ENCODE data around the gene XRCC5. TPM values are rescaled to one million over a fixed set of nuclear protein-coding genes. Genes with fewer than 3 reads are reported as not detected.

The XRCC5 gene
- total RNA-seq, 1 experiment from 2014 or later, result 322 TPM

DNA sequence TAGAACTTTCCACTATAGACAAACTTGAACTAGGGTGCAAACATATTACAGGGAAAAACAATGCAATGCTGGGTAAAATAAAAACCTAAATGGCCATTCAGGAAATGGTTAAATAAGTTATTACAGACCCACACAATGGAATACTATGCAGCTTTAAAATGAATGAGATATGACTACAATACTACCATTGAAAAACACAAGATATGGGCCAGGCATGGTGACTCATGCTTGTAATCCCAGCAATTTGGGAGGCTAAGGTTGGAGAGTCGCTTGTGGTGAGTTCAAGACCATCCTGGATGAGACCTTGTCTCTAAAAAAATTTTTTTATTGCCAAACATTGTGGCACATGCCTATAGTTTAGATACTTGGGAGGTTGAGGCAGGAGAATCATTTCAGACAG, 34.4 kb upstream of the XRCC5 start:
- no peaks in the 10 kb centered on the region for H3K9me3 ChIP-seq (ENCODE audit: control insufficient read depth, insufficient read depth, low read depth, low read length)
- no peak overlapping the region for H3K4me3 ChIP-seq (ENCODE audit: low read depth in 2 of 2, low read length in 2 of 2)
- BruUV-seq (replicated peaks), result no TSS peak
- TF ChIP-seq TCF7L2 (IDR thresholded peaks at IDR 0.05; ENCODE audit: low read depth, low read length) (no peak), POLR2AphosphoS5 (IDR thresholded peaks at IDR 0.05; ENCODE audit: low read depth, low read length) (no peak)
- H3K27me3 ChIP-seq (ENCODE audit: control insufficient read depth, insufficient read depth, low read length), result no peaks in the 10 kb centered on the region
- H3K36me3 ChIP-seq (ENCODE audit: control insufficient read depth, insufficient read depth, low read length), result no peaks in the 10 kb centered on the region
- POLR2A ChIA-PET, result interaction anchor here (0.6 kb wide), 1 partner anchor 23 kb away, joined by 13 read pairs; no protein-coding TSS in a partner anchor
- CTCF ChIA-PET, result no interaction called here
- no peak overlapping the region for H3K27ac ChIP-seq (ENCODE audit: low read length)
- in situ Hi-C loops (cut with HindIII; ENCODE audit: low pct_unique_long_range_greater_than_20kb, low sequenced_read_pairs), result no loop called here
- DNase-seq (ENCODE audit: low read depth, low spot score), result no peak
- no peak for ATAC-seq
- intact Hi-C loops (cut with micrococcal nuclease; ENCODE audit: unreplicated experiment), result no loop called here
- no peaks in the 10 kb centered on the region for H3K4me1 ChIP-seq (ENCODE audit: control insufficient read depth, insufficient read depth, low read length)

DNA sequence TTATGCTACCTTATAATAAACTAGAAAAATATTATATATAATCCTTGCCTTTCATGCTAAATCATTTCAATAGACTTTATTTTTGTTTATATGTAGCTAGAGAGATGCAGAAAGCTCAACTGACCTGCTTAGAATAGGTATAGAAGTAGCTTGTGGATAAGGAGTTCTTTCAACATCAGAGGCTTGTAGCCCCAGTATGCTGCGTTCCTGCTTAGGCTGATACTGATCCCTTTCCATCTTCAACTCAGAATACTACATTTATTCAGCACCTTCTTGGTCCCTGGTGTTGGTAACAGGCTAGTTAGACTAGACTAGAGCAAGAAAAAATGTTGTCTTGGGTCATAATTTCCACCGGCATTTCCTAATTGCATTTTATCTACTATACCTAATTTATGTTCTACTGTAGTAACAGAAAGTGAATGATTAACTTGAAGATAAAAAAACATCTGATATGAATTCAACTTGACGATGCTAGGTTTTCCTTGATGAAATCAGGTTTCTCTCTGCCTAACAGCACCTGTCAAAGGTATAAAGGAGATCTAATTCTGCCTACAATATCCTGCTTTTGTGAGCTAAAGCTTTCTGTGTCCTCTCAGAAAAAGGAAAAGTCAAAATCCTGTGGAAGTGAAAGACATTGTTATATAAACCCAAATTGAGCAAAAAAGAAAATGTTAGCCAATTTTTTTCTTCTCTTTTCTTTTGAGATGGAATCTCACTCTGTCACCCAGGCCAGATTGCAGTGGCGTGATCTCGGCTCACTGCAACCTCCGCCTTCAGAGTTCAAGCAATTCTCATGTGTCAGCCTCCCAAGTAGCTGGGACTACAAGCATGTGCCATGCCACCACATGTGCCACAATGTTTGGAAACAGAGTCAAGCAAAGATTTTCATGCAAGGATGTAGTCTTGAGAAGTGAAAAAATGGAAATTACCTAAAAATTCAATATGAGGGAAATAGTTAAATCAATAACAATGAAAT, 33.4 kb upstream of the XRCC5 start:
- H3K27me3 ChIP-seq (ENCODE audit: control insufficient read depth, insufficient read depth, low read length), result no peaks in the 10 kb centered on the region
- no peak overlapping the region for H3K27ac ChIP-seq (ENCODE audit: low read length)
- intact Hi-C loops (cut with micrococcal nuclease; ENCODE audit: unreplicated experiment) (no loop called here), in situ Hi-C loops (cut with HindIII; ENCODE audit: low pct_unique_long_range_greater_than_20kb, low sequenced_read_pairs) (no loop called here)
- no TSS peak for BruUV-seq (replicated peaks)
- DNase-seq (ENCODE audit: low read depth, low spot score) (no peak), ATAC-seq (no peak)
- TF ChIP-seq POLR2AphosphoS5 (IDR thresholded peaks at IDR 0.05; ENCODE audit: low read depth, low read length) (no peak), SIN3A (IDR thresholded peaks at IDR 0.05; ENCODE audit: borderline replicate concordance, insufficient read depth, low read depth, low read length) (no peak), TCF7L2 (IDR thresholded peaks at IDR 0.05; ENCODE audit: low read depth, low read length) (no peak)
- TF ChIP-seq, protein P1, sequence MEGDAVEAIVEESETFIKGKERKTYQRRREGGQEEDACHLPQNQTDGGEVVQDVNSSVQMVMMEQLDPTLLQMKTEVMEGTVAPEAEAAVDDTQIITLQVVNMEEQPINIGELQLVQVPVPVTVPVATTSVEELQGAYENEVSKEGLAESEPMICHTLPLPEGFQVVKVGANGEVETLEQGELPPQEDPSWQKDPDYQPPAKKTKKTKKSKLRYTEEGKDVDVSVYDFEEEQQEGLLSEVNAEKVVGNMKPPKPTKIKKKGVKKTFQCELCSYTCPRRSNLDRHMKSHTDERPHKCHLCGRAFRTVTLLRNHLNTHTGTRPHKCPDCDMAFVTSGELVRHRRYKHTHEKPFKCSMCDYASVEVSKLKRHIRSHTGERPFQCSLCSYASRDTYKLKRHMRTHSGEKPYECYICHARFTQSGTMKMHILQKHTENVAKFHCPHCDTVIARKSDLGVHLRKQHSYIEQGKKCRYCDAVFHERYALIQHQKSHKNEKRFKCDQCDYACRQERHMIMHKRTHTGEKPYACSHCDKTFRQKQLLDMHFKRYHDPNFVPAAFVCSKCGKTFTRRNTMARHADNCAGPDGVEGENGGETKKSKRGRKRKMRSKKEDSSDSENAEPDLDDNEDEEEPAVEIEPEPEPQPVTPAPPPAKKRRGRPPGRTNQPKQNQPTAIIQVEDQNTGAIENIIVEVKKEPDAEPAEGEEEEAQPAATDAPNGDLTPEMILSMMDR (IDR thresholded peaks at IDR 0.05), result no peak
- TF ChIP-seq, protein P2, sequence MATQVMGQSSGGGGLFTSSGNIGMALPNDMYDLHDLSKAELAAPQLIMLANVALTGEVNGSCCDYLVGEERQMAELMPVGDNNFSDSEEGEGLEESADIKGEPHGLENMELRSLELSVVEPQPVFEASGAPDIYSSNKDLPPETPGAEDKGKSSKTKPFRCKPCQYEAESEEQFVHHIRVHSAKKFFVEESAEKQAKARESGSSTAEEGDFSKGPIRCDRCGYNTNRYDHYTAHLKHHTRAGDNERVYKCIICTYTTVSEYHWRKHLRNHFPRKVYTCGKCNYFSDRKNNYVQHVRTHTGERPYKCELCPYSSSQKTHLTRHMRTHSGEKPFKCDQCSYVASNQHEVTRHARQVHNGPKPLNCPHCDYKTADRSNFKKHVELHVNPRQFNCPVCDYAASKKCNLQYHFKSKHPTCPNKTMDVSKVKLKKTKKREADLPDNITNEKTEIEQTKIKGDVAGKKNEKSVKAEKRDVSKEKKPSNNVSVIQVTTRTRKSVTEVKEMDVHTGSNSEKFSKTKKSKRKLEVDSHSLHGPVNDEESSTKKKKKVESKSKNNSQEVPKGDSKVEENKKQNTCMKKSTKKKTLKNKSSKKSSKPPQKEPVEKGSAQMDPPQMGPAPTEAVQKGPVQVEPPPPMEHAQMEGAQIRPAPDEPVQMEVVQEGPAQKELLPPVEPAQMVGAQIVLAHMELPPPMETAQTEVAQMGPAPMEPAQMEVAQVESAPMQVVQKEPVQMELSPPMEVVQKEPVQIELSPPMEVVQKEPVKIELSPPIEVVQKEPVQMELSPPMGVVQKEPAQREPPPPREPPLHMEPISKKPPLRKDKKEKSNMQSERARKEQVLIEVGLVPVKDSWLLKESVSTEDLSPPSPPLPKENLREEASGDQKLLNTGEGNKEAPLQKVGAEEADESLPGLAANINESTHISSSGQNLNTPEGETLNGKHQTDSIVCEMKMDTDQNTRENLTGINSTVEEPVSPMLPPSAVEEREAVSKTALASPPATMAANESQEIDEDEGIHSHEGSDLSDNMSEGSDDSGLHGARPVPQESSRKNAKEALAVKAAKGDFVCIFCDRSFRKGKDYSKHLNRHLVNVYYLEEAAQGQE (IDR thresholded peaks at IDR 0.05; ENCODE audit: insufficient read depth in 1 of 2, low read depth in 2 of 2, low read length in 1 of 2), result no peak
- no peak overlapping the region for H3K4me3 ChIP-seq (ENCODE audit: low read depth in 2 of 2, low read length in 2 of 2)
- POLR2A ChIA-PET, result interaction anchor here (0.6 kb wide), 1 partner anchor 24 kb away, joined by 13 read pairs; no protein-coding TSS in a partner anchor
- CTCF ChIA-PET, result no interaction called here
- H3K36me3 ChIP-seq (ENCODE audit: control insufficient read depth, insufficient read depth, low read length), result no peaks in the 10 kb centered on the region
- 0 out of 2 replicates have a peak, but pooled peaks cover 3% of the 10 kb centered on the region for H3K4me1 ChIP-seq (ENCODE audit: control insufficient read depth, insufficient read depth, low read length)
- no peaks in the 10 kb centered on the region for H3K9me3 ChIP-seq (ENCODE audit: control insufficient read depth, insufficient read depth, low read depth, low read length)

DNA sequence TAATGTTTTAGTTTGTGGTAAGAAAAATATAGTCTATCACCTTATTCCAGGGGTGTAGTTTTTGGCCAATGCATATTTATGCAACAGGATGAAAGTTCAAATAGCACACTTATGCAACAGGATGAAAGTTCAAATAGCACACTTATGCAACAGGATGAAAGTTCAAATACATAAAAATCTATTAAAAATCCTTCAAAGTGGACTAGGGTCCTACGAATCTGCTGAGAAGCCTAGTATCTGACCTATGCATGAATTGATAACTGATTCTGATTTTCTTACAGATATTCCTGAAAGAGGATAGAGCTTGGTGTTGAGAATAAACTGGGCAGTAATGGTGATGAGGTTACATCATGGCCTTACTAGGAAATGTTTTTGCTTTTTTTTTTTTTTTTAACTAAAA, 30.4 kb upstream of the XRCC5 start:
- POLR2A ChIA-PET, result no interaction called here
- CTCF ChIA-PET, result no interaction called here
- ATAC-seq (no peak), DNase-seq (ENCODE audit: low read depth, low spot score) (no peak)
- in situ Hi-C loops (cut with HindIII; ENCODE audit: low pct_unique_long_range_greater_than_20kb, low sequenced_read_pairs) (no loop called here), intact Hi-C loops (cut with micrococcal nuclease; ENCODE audit: unreplicated experiment) (no loop called here)
- Histone ChIP-seq H3K27ac (ENCODE audit: low read length) (no peak overlapping the region), H3K36me3 (ENCODE audit: control insufficient read depth, insufficient read depth, low read length) (no peaks in the 10 kb centered on the region), H3K27me3 (ENCODE audit: control insufficient read depth, insufficient read depth, low read length) (no peaks in the 10 kb centered on the region), H3K4me1 (ENCODE audit: control insufficient read depth, insufficient read depth, low read length) (peaks cover 11% of the 10 kb centered on the region; the same call in 1 of the 2 replicates), H3K4me3 (ENCODE audit: low read depth in 2 of 2, low read length in 2 of 2) (no peak overlapping the region), H3K9me3 (ENCODE audit: control insufficient read depth, insufficient read depth, low read depth, low read length) (no peaks in the 10 kb centered on the region)
- TF ChIP-seq TCF7L2 (IDR thresholded peaks at IDR 0.05; ENCODE audit: low read depth, low read length), result no peak
- TF ChIP-seq, protein P1 (IDR thresholded peaks at IDR 0.05), result no peak
- TF ChIP-seq POLR2AphosphoS5 (IDR thresholded peaks at IDR 0.05; ENCODE audit: low read depth, low read length), result no peak
- TF ChIP-seq SIN3A (IDR thresholded peaks at IDR 0.05; ENCODE audit: borderline replicate concordance, insufficient read depth, low read depth, low read length), result no peak
- TF ChIP-seq, protein P2 (IDR thresholded peaks at IDR 0.05; ENCODE audit: insufficient read depth in 1 of 2, low read depth in 2 of 2, low read length in 1 of 2), result no peak
- BruUV-seq (replicated peaks), result no TSS peak
